ENCODE results near the gene SESN3.
"Not testable (repeated sequence)": the region's sequence is repeated elsewhere in the genome, so short reads cannot be mapped to it uniquely, and the experiment has no call there.

SESN3 gene

DNA sequence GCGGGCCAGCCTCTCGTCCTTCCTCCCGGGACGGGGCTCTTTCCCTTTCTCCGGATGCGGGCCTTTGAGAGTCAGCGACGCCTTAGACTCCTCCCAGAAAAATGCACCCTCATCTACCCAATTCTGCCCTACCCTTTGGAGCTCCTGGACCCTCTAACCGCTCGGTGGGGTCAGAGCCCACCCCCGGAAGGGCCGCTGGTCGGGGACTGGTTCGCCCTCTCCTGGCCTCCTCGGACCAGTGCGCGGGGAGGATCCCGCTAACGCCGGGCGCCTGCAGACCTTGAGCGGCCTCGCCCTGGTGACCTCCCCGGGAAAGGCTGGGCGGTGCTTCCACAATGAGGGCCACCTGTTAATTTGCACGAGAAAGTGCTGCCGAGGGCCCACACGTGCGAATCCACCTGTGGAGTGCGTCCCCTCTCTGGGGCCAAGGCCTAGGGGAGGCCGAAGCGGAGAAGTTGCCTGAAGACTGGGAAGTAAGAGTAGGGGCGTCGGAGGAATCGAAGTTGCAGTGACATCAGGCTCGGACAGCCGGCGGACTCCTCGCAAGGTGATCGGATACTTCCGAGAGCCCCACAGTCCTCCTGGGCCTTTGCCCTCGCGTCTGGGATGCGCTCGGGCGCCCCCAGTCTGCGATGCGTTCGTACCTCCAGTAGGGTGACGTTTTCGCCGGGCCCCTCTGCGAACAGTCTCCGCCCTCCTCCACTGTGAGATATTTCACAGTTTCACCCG is 79.9 kb downstream of the SESN3 start:
- DNase-seq = peak; percentile 93

DNA sequence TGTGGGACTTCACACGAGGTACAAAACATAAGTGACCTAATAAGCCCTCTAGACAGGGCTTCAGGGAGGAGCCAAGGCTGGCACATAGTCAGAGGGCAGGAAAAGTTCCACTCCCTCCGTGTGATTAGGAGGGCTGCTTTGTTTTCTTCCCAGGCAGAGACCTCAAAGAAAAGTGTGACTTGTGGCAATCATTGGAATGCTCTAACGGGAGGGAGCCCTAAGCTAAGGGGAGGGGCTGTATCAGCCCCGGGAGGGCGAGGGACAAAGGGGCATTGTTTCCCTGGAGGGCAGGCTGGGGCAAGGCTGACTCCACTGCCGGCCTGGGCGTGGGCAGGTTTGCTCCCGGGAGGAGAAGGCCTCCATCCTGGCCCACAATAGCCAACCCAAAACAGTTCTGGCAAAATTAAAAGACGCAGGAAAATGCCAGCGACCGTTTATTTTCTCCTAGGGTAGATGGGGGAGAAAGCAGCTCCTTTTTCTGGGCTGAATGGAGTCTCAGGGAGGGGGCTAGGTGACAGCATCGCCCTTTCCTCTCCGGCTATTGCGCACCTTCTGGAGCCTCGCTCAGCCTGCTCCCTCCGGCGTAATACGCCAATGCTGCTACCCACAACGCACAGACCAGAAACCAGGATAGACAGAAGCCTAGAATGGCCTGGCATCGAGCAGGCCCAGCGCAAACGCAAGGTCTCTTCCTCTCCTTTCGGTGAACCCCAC is 81.2 kb downstream of the SESN3 start:
- DNase-seq = no peak

DNA sequence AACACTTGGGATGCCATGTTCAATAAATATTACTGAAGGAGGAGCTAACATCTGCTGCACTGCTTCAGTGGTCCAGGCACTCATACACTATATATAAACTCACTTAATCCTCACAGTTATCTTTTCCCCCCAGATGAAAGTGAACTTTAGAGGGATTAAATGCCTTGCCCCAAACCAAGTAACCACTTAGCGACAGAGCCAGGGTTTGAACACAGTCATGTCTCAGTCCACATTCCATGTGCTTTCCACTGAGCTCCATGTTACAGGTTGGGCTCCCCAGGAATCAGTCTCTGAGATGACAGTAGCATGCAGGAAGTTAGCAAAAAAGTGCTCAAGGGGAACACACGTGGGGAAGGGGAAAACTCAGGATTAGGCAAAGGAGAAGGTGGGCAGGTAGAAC is 82.1 kb downstream of the SESN3 start:
- no peak for DNase-seq

DNA sequence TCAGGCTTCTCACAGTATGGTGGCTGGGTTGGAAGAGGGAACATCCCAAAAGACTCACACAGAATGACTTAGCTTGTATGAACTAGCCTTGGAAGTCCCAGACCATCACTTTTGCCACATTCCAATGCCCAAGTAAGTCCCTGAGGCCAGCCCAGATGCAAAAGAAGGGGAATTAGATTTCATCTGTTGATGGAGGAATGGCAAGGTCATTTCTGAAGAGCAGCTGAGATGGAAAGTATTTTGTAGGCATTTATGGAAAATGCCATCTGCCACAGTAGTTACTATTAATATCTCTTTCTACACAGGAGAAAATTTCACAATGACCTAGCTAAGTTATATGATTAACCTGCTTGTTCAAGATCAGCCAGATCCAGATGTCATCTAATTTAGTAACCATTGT is 82.6 kb downstream of the SESN3 start:
- DNase-seq = no peak

DNA sequence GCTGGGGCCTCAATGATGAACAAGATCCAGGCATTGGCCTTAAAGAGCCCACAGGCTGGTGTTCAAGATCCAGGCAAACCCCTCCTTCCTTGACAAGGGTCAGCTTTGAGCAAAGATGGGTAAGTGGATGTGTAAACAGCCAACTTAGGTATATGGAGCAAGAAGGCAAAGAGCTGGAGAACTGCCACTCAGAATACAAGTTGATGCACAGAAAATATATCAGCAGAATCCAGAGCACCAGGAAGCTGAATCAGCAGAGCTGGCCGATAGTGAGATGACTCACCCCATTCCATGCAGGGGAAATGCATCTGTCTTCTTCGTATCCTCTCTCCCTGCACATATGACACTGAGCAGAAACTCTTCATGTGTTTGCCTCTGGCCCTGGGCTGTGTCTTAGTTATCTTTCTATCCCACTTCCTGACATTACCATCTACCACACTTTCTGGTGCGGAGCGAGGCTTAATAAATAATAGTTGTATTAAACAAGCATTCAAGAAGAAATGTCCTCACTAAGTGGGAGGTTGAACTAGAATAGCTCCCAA is 83.6 kb downstream of the SESN3 start:
- no peak for DNase-seq

DNA sequence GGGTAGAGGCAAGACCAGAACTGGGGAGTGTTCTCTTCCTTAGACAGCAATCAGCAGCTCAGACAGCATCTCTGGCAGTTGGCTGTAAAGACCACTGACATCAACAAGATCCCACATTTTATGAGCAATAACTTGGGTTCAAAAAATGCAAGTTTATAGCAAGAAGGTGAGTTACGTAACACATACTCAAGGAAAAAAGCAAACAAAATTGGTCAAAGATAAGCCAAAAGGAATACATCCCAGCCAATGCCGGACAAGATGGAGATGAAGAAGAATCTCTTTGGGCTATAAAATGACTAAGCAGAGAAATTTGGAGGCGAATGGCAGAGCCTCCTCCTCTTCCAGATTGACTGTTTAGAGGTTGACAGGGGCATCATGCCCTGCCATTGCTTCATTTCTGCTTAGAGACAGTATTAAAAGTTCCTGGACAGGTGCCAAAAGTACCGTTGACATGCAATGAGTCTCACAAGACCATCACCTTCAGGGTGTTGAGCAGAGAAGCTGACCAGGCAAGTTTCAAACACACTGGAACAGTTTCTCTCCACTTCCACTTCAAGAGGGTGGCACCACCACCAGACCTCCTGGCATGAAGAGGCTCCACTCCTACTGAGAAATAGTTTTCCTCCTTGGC is 85.5 kb downstream of the SESN3 start:
- DNase-seq = no peak

DNA sequence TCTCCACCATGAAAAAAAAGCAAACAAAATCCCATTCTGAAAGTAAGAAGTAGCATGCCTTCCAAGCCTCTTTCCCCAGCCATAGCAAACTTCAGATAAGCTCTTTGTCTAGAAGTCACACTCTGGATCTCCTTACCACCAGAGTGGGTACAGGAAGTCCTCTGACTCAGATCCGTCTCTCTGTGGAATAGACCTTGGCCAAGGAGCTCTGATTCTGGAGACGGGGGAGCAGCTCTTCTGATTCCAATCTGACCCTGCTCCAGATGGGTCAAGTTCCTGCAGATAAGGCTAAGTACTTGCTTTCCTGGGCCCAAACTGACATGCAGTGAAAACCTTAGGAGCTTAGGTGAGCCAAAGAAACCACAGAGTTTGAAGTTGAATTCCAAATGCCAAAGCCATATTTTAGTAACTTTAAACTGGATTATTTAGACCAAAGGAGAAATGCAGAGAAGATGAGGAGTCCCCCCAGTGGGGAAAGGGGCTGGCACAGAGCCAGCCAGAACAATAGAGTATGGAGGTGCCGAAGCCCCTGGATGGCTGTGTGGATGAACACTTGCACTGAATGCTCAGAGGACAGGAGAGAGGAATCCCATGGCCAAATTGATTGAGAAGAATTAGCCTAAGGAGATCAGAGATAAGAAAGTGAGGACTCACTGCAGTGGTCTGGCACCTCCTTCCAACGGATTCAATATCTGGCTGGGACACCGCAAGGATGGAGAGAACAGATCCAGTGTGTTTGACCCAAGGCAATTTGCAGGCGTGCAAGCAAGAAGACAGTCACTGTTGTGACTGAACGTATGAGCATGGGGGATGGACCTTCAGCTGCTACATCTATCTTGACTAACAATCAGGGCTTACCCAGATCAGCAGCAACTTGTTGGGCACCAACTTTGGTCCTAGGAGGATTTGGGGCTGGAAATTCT is 86.4 kb downstream of the SESN3 start:
- DNase-seq = no peak

DNA sequence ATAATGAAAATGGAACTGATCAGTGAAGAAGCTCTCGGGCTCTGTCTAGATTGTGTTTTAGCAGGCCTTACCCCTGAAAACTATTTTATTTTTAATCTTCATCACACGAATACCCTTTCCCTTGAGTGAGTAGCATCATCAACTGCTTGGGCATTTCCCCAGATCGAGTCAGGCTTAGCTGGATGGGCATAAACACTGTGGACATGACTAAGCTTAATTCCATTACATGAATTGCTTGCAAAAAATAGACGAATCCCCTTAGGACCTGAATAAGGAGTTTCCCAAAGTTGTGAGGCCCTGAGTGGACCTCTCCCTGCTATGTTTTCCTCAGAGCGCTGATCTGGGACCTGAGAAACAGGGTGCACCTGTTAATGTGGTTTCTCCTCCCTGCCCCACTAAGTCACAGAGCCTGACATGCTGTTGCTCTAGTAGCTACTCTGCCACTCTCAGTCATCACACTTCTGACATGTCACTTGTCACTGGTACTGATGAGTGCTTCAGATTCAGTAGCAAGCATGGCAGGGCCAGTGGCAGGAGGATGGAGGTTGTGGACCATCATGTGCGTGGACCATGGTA is 87.8 kb downstream of the SESN3 start:
- no peak for DNase-seq

DNA sequence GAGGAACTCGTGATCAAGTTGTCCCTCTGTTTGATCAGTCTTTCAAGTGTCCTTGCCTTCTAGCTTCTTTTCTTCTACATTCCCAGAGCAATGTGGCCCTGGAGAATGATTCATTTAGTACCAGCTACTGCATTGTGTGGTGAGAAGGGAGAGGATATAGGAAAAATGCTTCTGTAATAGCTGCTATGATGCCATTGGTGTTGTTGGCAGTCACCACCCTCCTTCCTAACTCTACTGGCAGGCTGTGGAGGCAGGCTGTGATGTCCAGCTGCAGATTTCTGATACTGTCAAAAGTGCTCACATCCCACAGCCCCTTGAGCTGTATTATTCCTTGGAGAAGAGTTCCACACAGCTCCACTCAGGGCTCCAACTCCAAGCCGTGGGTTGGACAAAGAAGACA is 88.6 kb downstream of the SESN3 start:
- no peak for DNase-seq

DNA sequence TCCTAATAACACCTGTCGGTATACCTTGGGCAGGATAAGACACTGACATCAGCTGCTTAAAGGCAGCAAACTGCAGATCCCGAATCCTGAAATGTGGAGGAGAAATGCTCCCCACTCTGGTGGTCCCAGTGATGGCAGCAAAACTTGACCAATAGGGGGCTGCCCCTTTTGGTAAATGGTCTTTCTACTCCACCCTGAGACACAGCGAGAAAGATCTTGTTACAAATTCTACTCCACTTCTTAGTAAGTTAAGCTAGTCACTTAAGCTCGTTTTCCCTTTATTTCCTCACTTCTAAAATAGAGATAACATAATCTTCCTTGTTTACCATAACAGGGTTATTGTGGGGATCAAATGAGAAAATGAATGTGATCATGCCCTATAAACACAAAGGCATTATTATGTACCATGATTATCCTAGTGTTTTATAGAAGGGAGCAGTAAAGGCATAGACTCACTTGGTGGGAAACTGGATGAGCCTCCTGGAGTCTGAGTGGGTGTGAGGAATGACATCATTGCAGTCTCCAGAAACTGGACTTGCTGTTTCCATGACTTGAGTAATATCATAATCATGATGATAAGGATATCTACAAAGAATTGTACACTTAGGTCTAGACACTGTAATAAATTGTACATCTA is 90.5 kb downstream of the SESN3 start:
- no peak for DNase-seq

DNA sequence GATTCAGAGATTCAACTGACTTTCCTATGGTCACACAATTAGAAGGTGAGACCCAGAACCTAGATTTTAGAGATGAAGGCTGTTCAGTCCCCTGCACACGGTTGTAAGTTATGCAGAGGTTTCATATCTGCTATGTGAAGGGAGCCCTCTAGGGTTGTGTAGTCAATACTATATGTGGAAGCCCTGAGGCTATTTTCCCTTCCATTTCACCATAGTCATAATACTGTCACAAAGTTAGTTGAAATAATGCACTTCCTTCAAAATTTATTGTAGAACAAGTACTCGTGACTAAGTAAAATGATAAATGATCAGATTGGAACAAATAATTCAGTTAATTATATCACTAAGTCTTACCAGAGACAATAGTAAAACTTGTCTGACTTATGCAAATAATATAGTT is 92.6 kb downstream of the SESN3 start:
- no peak for DNase-seq

DNA sequence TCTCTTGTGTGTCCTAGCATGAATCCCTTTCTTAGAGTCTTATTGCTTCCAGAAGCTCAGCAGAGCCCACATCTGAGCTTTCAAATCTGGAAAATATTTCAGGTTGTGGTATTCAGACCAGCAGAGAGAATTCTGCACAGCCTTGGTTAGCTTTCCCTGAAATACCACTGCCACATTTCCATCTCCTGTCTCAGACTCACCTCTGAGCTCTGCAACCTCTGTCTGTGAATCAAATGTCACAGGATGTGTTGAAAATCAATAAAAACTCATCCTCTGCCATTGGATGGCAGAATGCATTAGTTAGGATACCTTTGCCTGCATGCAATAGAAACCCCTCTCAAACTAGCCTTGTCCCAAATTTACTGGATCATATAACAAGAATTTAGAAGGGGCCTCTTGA is 93.7 kb downstream of the SESN3 start:
- DNase-seq = no peak

DNA sequence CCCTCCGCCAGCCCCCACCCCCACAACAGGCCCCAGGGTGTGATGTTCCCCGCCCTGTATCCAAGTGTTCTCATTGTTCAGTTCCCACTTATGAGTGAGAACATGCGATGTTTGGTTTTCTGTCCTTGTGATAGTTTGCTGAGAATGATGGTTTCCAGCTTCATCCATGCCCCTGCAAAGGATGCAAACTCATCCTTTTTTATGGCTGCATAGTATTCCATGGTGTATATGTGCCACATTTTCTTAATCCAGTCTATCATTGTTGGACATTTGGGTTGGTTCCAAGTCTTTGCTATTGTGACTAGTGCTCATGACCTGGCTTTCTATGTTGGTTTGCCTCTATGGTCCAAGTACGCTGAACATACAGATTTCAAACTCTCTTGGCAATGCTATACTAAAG is 94.3 kb downstream of the SESN3 start:
- DNase-seq = not testable (repeated sequence)

DNA sequence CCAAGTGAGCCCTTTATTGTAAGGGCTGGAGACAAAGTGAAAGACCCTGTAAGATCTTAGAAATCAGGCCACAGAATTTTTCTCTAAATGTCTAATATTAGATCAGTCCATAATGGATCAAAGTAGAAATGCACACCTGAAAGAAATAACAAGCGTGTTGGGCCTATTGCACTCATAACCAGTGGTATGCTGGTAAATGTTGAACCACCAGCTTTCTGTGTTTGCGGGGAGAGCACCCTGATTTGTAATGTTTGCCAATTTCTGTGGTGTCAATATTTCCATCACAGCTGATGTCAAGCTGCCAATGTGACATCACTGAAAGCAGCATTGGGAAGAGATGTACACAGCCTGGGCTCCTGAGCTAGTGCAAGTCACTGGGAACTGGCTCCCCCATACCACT is 95.1 kb downstream of the SESN3 start:
- DNase-seq = no peak

DNA sequence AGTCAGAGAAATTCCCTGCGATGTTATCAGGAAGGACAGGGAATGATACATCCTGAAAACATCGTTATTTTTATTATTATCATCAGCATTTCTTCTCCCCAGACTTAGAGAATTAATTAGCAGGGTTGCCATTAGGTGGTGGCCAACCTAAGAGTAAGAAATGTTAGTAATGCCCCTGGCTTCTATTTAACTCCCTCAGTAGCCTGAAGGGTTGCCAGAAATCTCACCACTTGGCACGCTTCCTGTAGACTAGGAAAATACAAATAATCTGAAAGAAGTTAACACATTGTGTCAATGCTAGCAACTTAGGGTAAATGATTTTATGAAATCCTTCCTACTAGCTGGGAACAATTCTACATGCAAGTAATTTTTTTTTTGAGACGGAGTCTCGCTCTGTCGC is 95.8 kb downstream of the SESN3 start:
- DNase-seq = no peak

DNA sequence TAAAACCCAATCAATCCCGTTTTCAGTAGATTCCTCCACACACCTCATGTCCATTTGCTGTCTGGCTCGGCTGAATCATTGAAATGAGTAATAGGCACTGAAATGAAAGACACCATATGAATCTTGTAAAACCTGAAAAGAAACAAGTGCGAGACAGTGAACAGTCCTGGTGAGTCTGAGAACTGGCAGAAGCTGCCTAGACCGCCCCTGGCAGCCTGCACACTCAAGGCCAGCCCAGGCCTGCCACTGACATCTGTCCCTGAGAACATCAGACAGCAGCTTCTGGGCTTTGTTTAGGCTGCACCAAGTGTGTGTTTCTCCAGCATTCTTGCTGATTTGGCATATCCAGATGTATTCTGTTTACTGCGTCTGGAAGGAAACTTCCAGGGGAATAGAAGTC is 96.5 kb downstream of the SESN3 start:
- DNase-seq = no peak

DNA sequence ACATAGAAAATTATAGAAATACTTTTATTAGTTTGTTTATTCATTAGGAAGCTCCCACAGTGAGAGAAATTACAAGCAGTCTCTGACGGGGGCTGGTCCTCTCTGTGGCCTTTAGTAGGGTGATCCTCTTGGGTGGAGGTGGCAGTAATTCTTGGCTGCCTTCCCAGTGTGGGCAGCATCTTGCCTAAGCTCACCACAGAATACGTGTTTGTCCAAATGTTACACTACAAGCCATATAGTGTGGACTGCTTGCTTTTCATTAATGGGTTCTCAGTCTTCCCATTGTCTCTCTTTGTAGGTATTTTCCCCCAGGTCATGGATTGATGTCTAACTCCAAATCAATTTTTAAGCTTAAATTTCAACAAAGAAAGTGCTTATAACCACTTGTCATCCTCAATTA is 98.0 kb downstream of the SESN3 start:
- no peak for DNase-seq

DNA sequence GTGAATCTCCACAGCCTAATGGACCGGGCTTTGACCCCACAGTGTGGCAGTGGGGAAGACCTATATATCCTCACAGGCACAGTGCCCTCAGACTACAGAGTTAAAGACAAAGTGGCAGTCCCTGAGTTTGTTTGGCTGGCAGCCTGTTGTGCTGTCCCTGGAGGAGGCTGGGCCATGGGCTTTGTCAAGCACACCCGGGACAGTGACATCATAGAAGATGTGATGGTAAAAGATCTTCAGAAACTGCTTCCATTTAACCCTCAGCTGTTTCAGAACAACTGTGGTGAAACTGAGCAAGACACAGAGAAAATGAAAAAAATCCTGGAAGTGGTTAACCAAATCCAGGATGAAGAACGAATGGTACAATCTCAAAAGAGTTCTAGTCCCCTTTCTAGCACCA is 102.4 kb downstream of the SESN3 start:
- no peak for DNase-seq

DNA sequence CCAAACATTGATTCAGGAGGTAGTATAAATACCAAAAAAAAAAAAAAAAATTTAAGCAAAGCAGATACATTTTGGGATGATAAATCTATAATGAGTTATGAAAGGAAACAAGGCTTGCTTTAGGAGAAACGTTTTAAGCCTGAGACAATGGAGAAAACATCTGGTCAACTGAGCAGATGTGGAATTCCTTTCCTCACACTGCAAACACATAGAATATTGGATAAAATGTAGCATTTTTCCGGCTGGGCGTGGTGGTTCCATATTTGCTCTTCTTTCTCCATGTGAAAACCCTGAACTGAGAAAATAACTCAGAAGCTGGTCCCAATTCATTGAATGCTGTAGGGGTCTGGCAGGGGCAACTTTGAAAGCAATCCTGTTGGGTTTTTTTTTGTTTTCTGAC is 107.4 kb downstream of the SESN3 start:
- DNase-seq = no peak

DNA sequence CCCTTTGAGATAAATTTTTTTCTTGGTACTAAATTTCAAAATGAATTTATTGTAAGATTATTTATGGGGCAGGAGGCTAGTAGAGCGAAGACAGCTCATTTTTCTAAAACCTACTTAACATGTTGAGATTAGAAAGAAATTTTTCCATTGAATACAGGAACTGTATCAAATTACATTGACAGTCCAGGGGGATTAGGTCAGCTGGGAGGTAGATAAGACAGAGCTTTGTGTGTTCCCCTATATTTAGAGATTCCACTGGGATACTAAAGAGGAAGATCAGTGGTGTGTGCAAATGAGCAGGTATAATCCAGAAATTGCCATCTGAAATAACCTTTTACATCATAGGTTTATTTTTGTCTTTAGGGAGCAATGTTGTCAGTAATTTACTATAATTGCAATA is 109.3 kb downstream of the SESN3 start:
- DNase-seq = no peak

DNA sequence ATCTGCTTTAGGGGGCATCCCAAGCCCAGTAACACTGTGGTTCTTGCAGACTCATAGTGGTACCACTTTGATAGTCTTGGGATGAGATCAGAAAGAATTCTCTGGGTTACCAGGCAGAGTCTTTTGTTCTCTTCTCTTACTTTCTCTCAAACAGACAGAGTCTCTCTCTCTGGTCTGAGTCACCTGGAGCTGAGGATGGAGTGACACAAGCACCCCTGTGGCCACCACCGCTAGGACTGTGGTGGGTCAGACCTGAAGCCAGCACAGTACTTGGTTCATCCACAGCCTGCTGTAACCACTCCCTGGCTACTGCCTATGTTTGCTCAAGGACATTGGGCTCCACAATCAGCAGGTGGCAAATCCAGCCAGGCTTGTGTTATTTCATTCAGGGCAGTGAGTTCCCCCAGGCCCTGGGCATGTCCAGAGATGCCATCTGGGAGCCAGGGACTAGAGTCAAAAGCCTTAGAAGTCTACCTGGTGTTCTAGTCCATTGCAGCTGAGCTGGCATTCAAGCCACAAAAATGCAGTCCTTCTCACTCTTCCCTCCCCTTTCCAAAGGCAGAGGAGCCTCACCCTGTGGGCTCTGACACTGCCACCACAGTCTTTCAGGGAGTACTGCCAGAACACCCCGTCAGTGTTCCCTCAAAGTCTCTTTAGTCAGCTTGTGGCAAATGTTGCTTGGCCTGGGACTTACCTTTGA is 111.5 kb downstream of the SESN3 start:
- DNase-seq = no peak
